Measurements from ENCODE around the gene DPP6. TPM values are rescaled to one million over a fixed set of nuclear protein-coding genes. Genes with fewer than 3 reads are reported as not detected.

The DPP6 gene
- total RNA-seq, 1 donor from 2014 or later = 0.48 TPM

GRCh38 chr7:154928136-154929005 is 876.2 kb downstream of the DPP6 start:
- Histone ChIP-seq H3K4me2 (ENCODE audit: low read length) (peak overlapping the region; percentile 81), H4K20me1 (ENCODE audit: insufficient read depth, low read length) (no peaks in the 10 kb centered on the region), H3K27ac (ENCODE audit: low read depth, low read length) (no peak overlapping the region), H3K36me3 (ENCODE audit: insufficient read depth, low read length) (no peaks in the 10 kb centered on the region), H3K27me3 (ENCODE audit: insufficient read depth, low read length) (peaks cover 3% of the 10 kb centered on the region), H3K9ac (ENCODE audit: low read length) (peak overlapping the region; percentile 46), H2AFZ (ENCODE audit: low read depth, low read length) (peak overlapping the region; percentile 77), H3K4me1 (ENCODE audit: insufficient read depth, low read length) (no peaks in the 10 kb centered on the region), H3K9me3 (ENCODE audit: insufficient read depth, low read depth, low read length) (peaks cover under 1% of the 10 kb centered on the region), H3K4me3 (ENCODE audit: insufficient read depth, low read depth, low read length) (peak overlapping the region; percentile 46), H3K79me2 (ENCODE audit: insufficient read depth, low read length) (no peaks in the 10 kb centered on the region)
- no peak for TF ChIP-seq CTCF (IDR thresholded peaks at IDR 0.05; ENCODE audit: insufficient read depth, low read depth, low read length)
- TF ChIP-seq EZH2 (IDR thresholded peaks at IDR 0.05; ENCODE audit: insufficient read depth, low read length) = no peak
- no peaks in the 10 kb centered on the region for H3K9me3 Mint-ChIP-seq (ENCODE audit: unreplicated experiment)
- no peak overlapping the region for H3K4me3 Mint-ChIP-seq (ENCODE audit: unreplicated experiment)
- H3K27me3 Mint-ChIP-seq (ENCODE audit: low read depth, unreplicated experiment) = peaks cover 23% of the 10 kb centered on the region
- peaks cover 8% of the 10 kb centered on the region for H3K4me1 Mint-ChIP-seq (ENCODE audit: low read depth, unreplicated experiment)
- FAIRE-seq (peak; percentile 64), DNase-seq (ENCODE audit: low read depth) (peak; percentile 72)
- no peaks in the 10 kb centered on the region for H3K36me3 Mint-ChIP-seq (ENCODE audit: low read depth, unreplicated experiment)
- H3K27ac Mint-ChIP-seq (ENCODE audit: unreplicated experiment) = no peak overlapping the region

DNA sequence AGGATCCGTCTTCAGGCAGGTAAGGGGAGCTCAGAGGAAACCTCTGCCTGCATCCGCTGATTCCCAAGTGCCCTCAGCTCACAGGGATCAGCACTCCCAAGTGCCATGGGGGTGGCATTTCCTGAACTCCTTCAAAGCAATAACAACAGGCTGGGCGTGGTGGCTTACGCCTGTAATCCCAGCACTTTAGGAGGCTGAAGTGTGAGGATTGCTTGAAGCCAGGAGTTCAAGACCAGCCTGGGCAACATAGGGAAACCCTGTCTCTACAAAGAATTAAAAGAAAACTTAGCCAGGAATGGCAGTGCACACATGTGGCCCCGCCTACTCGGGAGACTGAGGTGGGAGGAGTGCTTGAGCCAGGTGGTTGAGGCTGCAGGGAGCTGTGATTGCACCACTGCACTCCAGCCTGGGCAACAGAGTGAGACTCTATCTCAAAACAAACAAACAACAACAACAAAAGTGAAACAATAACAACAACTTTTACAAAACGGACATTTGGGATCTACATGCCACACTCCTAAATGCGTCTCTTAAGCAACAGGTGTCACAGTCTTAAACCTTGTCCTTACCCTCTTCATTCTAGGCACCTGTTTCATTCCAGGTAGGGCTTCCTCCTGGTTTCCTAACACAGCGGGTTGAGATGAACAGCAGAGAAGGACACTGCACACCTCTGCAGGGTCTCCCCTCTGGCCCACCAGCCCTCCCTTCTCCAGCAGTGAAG is 877.0 kb downstream of the DPP6 start:
- H3K36me3 Mint-ChIP-seq (ENCODE audit: low read depth, unreplicated experiment) = no peaks in the 10 kb centered on the region
- TF ChIP-seq EZH2 (IDR thresholded peaks at IDR 0.05; ENCODE audit: insufficient read depth, low read length) (no peak), CTCF (IDR thresholded peaks at IDR 0.05; ENCODE audit: insufficient read depth, low read depth, low read length) (no peak)
- FAIRE-seq = peak; percentile 34
- no peaks in the 10 kb centered on the region for H3K79me2 ChIP-seq (ENCODE audit: insufficient read depth, low read length)
- no peaks in the 10 kb centered on the region for H3K36me3 ChIP-seq (ENCODE audit: insufficient read depth, low read length)
- H3K9me3 ChIP-seq (ENCODE audit: insufficient read depth, low read depth, low read length) = peaks cover 3% of the 10 kb centered on the region
- H2AFZ ChIP-seq (ENCODE audit: low read depth, low read length) = peak overlapping the region; percentile 56
- H3K9me3 Mint-ChIP-seq (ENCODE audit: unreplicated experiment) = peaks cover 4% of the 10 kb centered on the region
- peaks cover 8% of the 10 kb centered on the region for H3K4me1 Mint-ChIP-seq (ENCODE audit: low read depth, unreplicated experiment)
- peak overlapping the region; percentile 46 for H3K4me3 ChIP-seq (ENCODE audit: insufficient read depth, low read depth, low read length)
- H3K9ac ChIP-seq (ENCODE audit: low read length) = no peak overlapping the region
- peak overlapping the region; percentile 81 for H3K4me2 ChIP-seq (ENCODE audit: low read length)
- no peaks in the 10 kb centered on the region for H3K4me1 ChIP-seq (ENCODE audit: insufficient read depth, low read length)
- peaks cover 20% of the 10 kb centered on the region for H3K27me3 Mint-ChIP-seq (ENCODE audit: low read depth, unreplicated experiment)
- no peak for DNase-seq (ENCODE audit: low read depth)
- H3K4me3 Mint-ChIP-seq (ENCODE audit: unreplicated experiment) = no peak overlapping the region
- H4K20me1 ChIP-seq (ENCODE audit: insufficient read depth, low read length) = no peaks in the 10 kb centered on the region
- no peak overlapping the region for H3K27ac ChIP-seq (ENCODE audit: low read depth, low read length)
- H3K27me3 ChIP-seq (ENCODE audit: insufficient read depth, low read length) = peaks cover 3% of the 10 kb centered on the region
- no peak overlapping the region for H3K27ac Mint-ChIP-seq (ENCODE audit: unreplicated experiment)
